GM21737 (cell line): Measurements from ENCODE around the gene GPR32.
"Not testable (repeated sequence)": the region's sequence is repeated elsewhere in the genome, so short reads cannot be mapped to it uniquely, and the experiment has no call there.

Experiments
- ATAC-seq: cut with Tn5 transposase; IDR thresholded peaks from one replicate; pipeline ENCODE4 v1.9.1; 2021; ENCODE audit warnings: mild to moderate bottlenecking, moderate library complexity; ENCODE audit not compliant: unreplicated experiment

Gene GPR32

GRCh38 chr19:50745221-50745620 is 25.0 kb upstream of the GPR32 start:
- no peak for ATAC-seq

GRCh38 chr19:50747141-50747540 is 23.1 kb upstream of the GPR32 start:
- ATAC-seq: not testable (repeated sequence)

- no peak for ATAC-seq
Observed at GRCh38 chr19:50749490-50749889, 20.8 kb upstream of the GPR32 start.

GRCh38 chr19:50750010-50750409 is 20.3 kb upstream of the GPR32 start:
- no peak for ATAC-seq

GRCh38 chr19:50753879-50754278 is 16.4 kb upstream of the GPR32 start:
- ATAC-seq: no peak

GRCh38 chr19:50756244-50756643 is 14.0 kb upstream of the GPR32 start:
- not testable (repeated sequence) for ATAC-seq

- not testable (repeated sequence) for ATAC-seq
Observed at GRCh38 chr19:50757624-50758023, 12.6 kb upstream of the GPR32 start.

- ATAC-seq: not testable (repeated sequence)
Observed at GRCh38 chr19:50759076-50759475, 11.2 kb upstream of the GPR32 start.

- no peak for ATAC-seq
Observed at GRCh38 chr19:50759886-50760285, 10.4 kb upstream of the GPR32 start.

GRCh38 chr19:50761501-50761900 is 8.8 kb upstream of the GPR32 start:
- not testable (repeated sequence) for ATAC-seq

- not testable (repeated sequence) for ATAC-seq
Observed at GRCh38 chr19:50763521-50763920, 6.7 kb upstream of the GPR32 start.

GRCh38 chr19:50764409-50764808 is 5.9 kb upstream of the GPR32 start:
- ATAC-seq: no peak

- ATAC-seq: not testable (repeated sequence)
Observed at GRCh38 chr19:50766746-50767145, 3.5 kb upstream of the GPR32 start.

GRCh38 chr19:50767263-50767662 is 3.0 kb upstream of the GPR32 start:
- not testable (repeated sequence) for ATAC-seq

GRCh38 chr19:50768277-50768676 is 2.0 kb upstream of the GPR32 start:
- ATAC-seq: no peak

- ATAC-seq: no peak
Observed at GRCh38 chr19:50770888-50771287, 624 bp downstream of the GPR32 start.

GRCh38 chr19:50772476-50772875 is 2.2 kb downstream of the GPR32 start:
- ATAC-seq: no peak

- ATAC-seq: not testable (repeated sequence)
Observed at GRCh38 chr19:50772912-50773311, 2.6 kb downstream of the GPR32 start.

- ATAC-seq: not testable (repeated sequence)
Observed at GRCh38 chr19:50773454-50773853, 3.2 kb downstream of the GPR32 start.

GRCh38 chr19:50776131-50776530 is 5.9 kb downstream of the GPR32 start:
- no peak for ATAC-seq

GRCh38 chr19:50777261-50777660 is 7.0 kb downstream of the GPR32 start:
- ATAC-seq: no peak

- ATAC-seq: no peak
Observed at GRCh38 chr19:50777830-50778303, 7.6 kb downstream of the GPR32 start.

GRCh38 chr19:50778906-50779430 is 8.7 kb downstream of the GPR32 start:
- ATAC-seq: no peak
